Measurements from ENCODE around the gene PC.
A peak's percentile ranks its signal among the peaks of the same experiment; 100 is the strongest.

The PC gene

GRCh38 chr11:66882561-66883015 is 75.6 kb downstream of the PC start:
- DNase-seq, result no peak

- DNase-seq, result no peak
Measured at GRCh38 chr11:66881927-66882452, 76.2 kb downstream of the PC start.

- no peak for DNase-seq
Measured at GRCh38 chr11:66881451-66881835, 76.7 kb downstream of the PC start.

GRCh38 chr11:66880496-66881450 is 77.4 kb downstream of the PC start:
- DNase-seq, result no peak

GRCh38 chr11:66879999-66880398 is 78.2 kb downstream of the PC start:
- DNase-seq, result no peak

GRCh38 chr11:66879583-66879982 is 78.6 kb downstream of the PC start:
- no peak for DNase-seq

GRCh38 chr11:66879000-66879399 is 79.2 kb downstream of the PC start:
- DNase-seq, result no peak

GRCh38 chr11:66878474-66878873 is 79.7 kb downstream of the PC start:
- no peak for DNase-seq

GRCh38 chr11:66877588-66878385 is 80.4 kb downstream of the PC start:
- no peak for DNase-seq

- DNase-seq, result no peak
Measured at GRCh38 chr11:66875378-66875777, 82.8 kb downstream of the PC start.

GRCh38 chr11:66874232-66874631 is 84.0 kb downstream of the PC start:
- no peak for DNase-seq

GRCh38 chr11:66871521-66871901 is 86.7 kb downstream of the PC start:
- DNase-seq, result no peak

- DNase-seq, result no peak
Measured at GRCh38 chr11:66870616-66871520, 87.3 kb downstream of the PC start.

GRCh38 chr11:66870131-66870530 is 88.1 kb downstream of the PC start:
- no peak for DNase-seq

GRCh38 chr11:66869567-66869870 is 88.7 kb downstream of the PC start:
- no peak for DNase-seq

GRCh38 chr11:66868726-66869566 is 89.2 kb downstream of the PC start:
- DNase-seq, result no peak

GRCh38 chr11:66868082-66868725 is 90.0 kb downstream of the PC start:
- peak; percentile 25 for DNase-seq

- no peak for DNase-seq
Measured at GRCh38 chr11:66867425-66868040, 90.7 kb downstream of the PC start.

- DNase-seq, result peak; percentile 80
Measured at GRCh38 chr11:66866511-66866986, 91.6 kb downstream of the PC start.

GRCh38 chr11:66866007-66866406 is 92.2 kb downstream of the PC start:
- DNase-seq, result no peak
